GM19193 (cell line): ENCODE results near the gene RGMA.

Experiments used
- POLR2A ChIP-seq: IDR thresholded peaks from 4 replicates; pipeline ENCODE4 v1.6.1; 2011; ENCODE audit not compliant: insufficient read depth, insufficient read length; ENCODE audit errors: extremely low read depth

Gene RGMA

DNA sequence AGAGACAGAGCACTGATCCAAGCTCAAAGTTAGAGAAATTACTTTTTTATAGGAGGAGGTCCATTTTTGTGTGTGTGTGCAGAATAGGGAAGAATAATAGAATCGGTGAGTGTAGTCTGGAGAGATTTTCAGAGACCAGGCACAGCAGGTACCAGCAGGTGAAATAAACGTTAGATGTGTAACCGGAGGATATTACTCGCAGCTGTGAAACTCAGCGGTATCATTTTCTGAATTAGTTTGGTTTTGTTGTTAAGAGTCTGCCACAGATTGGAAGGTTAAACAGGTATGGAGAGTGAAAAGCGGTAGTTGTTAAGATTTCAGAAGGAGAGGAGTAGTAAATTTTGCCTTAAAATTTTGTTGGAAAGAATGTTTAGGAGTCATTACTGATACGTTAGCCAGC lies 69.9 kb downstream of the RGMA start:
- no peak for TF ChIP-seq POLR2A

DNA sequence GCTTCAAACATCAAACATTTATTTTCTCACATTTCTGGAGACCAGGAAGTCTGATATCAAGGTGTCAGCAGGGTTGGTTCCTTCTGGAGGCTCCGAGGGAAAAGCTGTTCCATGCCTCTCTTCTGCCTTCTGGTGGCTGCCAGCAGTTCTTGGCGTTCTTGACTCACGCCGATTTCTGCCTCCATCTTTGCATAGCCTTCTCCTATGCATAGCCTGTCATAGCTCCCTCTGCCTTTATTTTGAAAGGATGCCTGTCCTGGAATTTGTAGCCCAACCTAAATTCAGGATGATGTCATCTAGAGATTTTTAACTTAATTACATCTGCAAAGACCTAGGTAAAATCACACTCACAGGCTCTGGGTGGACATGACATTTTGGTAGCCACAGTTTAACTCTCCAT lies 70.4 kb downstream of the RGMA start:
- TF ChIP-seq POLR2A = no peak

DNA sequence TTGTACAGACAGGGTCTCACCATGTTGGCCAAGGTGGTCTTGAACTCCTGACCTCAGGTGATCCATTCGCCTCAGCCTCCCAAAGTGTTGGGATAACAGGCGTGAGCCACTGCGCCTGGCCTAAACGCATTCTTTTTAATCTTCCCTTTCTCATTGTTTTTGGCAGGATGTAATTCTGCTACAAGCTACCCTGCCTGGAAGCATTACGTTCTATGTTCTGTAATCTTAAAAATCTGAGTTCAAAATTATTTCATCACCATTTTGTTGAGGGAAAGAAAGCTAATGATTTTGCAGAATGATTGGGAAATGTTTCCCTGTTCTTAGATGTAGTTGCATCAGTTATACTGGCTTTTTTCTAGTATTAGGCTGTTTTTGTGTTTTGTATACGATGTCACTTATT lies 71.5 kb downstream of the RGMA start:
- no peak for TF ChIP-seq POLR2A

DNA sequence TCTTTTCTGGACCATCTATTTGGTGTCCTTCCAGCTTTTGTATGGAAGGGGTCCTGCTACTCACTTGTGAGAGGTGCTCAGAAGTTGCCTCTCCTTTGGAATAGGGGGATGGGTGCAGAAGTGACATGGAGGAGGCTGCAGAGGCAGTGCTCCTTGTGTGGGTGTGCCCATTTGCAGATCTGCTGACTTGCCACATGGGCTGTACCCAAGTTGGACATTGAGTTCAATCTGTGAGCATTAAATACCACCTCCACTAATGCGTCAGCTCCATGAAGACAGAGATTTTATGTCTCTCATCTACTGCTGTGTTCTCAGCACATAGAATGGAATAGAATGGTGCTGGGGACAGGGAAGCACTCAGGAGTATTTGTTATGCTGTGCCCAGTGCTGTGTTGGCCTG lies 76.2 kb downstream of the RGMA start:
- TF ChIP-seq POLR2A = no peak

DNA sequence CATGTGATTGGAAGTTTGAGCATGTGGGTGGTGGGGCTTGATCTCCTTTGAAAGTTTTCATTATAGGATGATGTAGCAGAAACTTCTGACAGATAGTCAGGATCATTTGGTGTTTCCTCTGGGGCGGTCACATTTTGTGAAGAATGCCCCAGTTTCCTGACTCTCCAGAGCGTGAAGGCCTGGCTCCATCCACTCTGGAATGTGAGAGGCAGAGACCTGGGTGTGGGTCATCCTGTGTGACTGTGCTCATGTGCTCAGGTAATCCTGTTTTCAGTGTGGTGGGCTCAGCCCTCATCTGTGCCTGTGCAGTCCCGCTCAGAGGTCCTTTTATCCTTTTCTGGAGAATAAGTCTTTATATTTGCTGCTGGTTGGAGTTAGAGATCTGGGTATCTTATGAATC lies 81.0 kb downstream of the RGMA start:
- TF ChIP-seq POLR2A = no peak

DNA sequence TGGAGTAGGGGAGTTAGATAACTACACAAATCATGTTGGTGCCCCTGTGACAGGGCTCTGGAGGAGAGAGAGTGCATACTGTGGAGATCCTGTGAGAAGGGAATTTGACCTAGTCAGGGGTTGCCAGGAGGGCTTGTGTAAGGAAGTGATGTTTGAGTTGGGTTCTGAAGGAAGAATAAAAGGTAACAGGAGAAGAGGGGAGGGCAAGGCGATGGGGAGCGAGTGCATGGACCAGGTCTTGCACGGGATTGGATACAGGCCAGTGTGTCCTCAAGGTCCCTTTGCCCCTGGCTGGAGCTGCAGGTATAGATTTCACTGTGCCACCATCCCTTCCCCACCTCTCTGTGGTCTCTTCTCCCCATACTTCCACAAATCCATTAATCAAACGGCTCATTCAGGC lies 83.9 kb downstream of the RGMA start:
- TF ChIP-seq POLR2A = no peak

DNA sequence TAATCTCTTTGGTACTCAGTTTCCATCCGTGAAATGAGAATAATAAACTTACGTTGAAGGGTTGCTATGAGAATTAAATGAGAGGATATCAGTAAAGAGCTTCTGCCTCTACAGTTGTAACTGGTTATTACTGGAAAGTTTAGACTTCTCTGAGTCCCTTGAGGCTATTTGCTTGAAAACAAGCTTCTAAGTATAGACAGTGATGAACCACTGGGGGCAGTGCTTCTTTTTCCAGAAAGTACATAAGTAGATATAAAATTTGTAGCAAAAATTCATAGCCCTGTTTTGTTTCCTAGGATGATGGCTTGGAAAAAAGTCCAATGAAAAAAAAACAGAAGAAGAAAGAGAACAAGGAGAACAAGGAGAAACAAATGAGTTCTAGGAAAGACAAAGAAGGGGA lies 87.1 kb downstream of the RGMA start:
- no peak for TF ChIP-seq POLR2A

DNA sequence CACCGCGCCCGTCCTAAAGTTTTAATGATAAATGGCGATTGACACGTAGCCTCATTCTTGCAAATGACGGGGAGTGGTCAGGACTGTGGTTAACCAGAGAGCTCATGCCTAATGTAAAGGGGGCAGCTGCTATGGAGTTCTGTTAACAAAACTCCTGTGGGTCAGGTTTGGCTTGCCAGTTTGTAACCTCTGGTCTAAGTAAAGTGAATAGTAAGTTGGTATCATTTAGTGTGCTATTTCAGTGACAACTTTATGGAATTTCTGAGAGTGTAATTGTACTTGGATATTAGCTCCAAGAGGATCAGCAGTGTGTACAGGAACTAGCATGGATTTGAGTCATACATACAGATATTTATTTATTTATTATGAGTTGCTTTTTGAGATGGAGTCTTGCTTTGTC lies 87.9 kb downstream of the RGMA start:
- no peak for TF ChIP-seq POLR2A

DNA sequence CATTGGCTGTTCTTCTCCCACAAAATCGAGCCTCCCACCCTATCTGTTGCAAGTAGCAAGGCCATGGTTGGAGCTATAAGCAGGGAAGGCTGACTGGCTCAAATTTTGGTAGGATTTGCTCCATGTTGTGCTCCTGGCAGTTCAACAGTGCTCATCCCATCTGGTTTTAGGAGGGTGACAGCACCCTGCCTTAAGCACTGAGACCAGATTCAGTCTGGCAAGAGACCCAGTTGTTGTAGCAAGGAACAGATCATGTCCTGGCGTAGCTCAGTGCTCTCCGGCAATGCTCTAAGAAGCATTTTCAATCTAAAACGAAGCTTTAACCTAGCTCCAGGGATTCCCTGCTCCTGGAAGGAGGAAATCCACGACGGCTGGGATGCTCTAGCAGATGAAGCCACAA lies 91.2 kb downstream of the RGMA start:
- no peak for TF ChIP-seq POLR2A

DNA sequence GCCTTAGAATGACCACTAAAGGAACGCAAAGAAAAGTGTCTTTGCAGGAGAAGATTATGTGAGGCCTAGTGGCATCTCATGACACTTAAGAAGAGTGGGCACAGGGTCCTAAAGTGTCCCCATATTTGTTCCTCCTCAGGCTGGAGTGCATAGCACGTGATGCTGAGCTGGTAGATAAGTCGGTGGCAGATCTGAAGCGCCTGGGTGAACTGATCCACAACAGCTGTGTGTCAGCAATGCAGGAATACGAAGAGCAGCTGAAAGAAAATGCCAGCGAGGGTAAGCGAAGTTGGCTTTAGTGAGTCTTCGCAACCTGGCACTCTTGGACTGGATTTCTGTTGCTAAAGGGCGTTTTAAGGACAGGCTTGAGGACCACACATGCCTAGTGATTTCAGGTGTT lies 96.3 kb downstream of the RGMA start:
- no peak for TF ChIP-seq POLR2A

DNA sequence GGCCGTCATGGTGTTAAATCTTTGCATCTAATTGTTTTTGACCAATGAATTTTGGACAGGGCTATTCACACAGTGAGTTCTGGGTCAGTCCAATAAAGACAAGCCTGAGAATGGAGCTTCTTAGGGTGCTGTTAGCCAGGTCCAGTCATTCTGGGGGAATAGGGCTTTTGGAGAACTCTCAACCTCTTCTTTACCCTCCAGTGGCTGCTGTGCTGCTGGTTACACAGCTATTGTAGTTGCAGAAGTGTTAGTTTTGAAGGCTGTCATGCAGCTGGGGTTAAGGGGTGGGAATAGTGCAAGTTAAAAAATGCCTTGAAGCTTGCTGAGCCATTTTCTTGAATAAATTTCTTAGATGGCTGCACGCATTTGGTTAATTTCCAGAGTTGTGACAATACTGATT lies 99.0 kb downstream of the RGMA start:
- no peak for TF ChIP-seq POLR2A

DNA sequence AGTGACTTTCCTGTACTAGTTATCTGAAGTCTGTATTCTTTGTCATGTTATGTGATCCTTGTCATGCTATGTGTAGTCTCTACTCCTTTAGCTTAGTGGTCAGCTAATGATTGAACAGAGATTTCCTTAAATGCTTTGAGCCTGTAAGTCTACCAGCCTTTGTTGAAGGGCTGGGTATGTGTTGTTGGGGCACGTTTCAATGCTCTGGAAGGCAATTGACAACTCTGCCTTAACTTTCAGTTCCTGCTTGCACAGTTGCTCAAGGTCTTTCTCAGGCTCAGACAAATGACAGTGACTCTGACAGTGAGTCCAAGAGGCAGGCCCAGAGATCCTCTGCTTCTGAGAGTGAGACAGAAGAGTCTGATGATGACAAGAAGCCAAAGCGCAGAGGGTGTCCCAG lies 99.5 kb downstream of the RGMA start:
- TF ChIP-seq POLR2A = no peak
